ENCODE results near the gene MADCAM1. TPM values are rescaled to one million over a fixed set of nuclear protein-coding genes. Genes with fewer than 3 reads are reported as not detected.

MADCAM1 gene
- total RNA-seq, 2 experiments from 2014 or later: 0.21 TPM; not detected in 1

- no peak for DNase-seq
- Mint-ChIP-seq H3K27ac (no peak within 1 kb of the TSS), H3K4me1 (peaks cover 4% of the 10 kb centered on the region), H3K4me3 (peak within 1 kb of the TSS; percentile 59), H3K36me3 (no peaks in the 10 kb centered on the region), H3K27me3 (peaks cover 23% of the 10 kb centered on the region), H3K9me3 (peaks cover 2% of the 10 kb centered on the region)
These were observed 35.2 kb upstream of the MADCAM1 start, which contains the start of gene SHC2 for GRCh38 chr19:460877-461720. Gene SHC2 (minus strand): TSS chr19:461033. CDS start chr19:460996, 37 bp downstream.

- H3K9me3 Mint-ChIP-seq: peaks cover 2% of the 10 kb centered on the region
- DNase-seq: no peak
- no peak overlapping the region for H3K27ac Mint-ChIP-seq
- H3K4me3 Mint-ChIP-seq: peak overlapping the region; percentile 59
- H3K36me3 Mint-ChIP-seq: no peaks in the 10 kb centered on the region
- peaks cover 4% of the 10 kb centered on the region for H3K4me1 Mint-ChIP-seq
- peaks cover 23% of the 10 kb centered on the region for H3K27me3 Mint-ChIP-seq
These were observed 34.4 kb upstream of the MADCAM1 start for GRCh38 chr19:461721-462551.

- H3K36me3 Mint-ChIP-seq: no peaks in the 10 kb centered on the region
- H3K9me3 Mint-ChIP-seq: peaks cover 2% of the 10 kb centered on the region
- no peak overlapping the region for H3K27ac Mint-ChIP-seq
- peaks cover 23% of the 10 kb centered on the region for H3K27me3 Mint-ChIP-seq
- H3K4me3 Mint-ChIP-seq: no peak overlapping the region
- no peak for DNase-seq
- H3K4me1 Mint-ChIP-seq: peaks cover 4% of the 10 kb centered on the region
These were observed 32.6 kb upstream of the MADCAM1 start for GRCh38 chr19:463483-464207.

GRCh38 chr19:464208-464545 lies 32.1 kb upstream of the MADCAM1 start:
- H3K9me3 Mint-ChIP-seq: peaks cover 2% of the 10 kb centered on the region
- no peaks in the 10 kb centered on the region for H3K36me3 Mint-ChIP-seq
- no peak for DNase-seq
- peaks cover 4% of the 10 kb centered on the region for H3K4me1 Mint-ChIP-seq
- H3K4me3 Mint-ChIP-seq: no peak overlapping the region
- no peak overlapping the region for H3K27ac Mint-ChIP-seq
- peaks cover 23% of the 10 kb centered on the region for H3K27me3 Mint-ChIP-seq

- Mint-ChIP-seq H3K4me3 (no peak overlapping the region), H3K27me3 (peaks cover 17% of the 10 kb centered on the region), H3K36me3 (no peaks in the 10 kb centered on the region), H3K4me1 (no peaks in the 10 kb centered on the region), H3K9me3 (peaks cover 2% of the 10 kb centered on the region), H3K27ac (no peak overlapping the region)
- no peak for DNase-seq
These were observed 31.1 kb upstream of the MADCAM1 start for GRCh38 chr19:465056-465816.

GRCh38 chr19:467554-467953 lies 28.7 kb upstream of the MADCAM1 start:
- H3K27ac Mint-ChIP-seq: no peak overlapping the region

GRCh38 chr19:468587-469256 lies 27.6 kb upstream of the MADCAM1 start:
- no peak overlapping the region for H3K27ac Mint-ChIP-seq
- H3K36me3 Mint-ChIP-seq: no peaks in the 10 kb centered on the region
- no peaks in the 10 kb centered on the region for H3K4me1 Mint-ChIP-seq
- H3K4me3 Mint-ChIP-seq: no peak overlapping the region
- H3K27me3 Mint-ChIP-seq: no peaks in the 10 kb centered on the region
- H3K9me3 Mint-ChIP-seq: peaks cover 2% of the 10 kb centered on the region
- DNase-seq: no peak

More at GRCh38 chr19:467554-467953, 28.7 kb upstream of the MADCAM1 start:
- Mint-ChIP-seq H3K4me1 (no peaks in the 10 kb centered on the region), H3K36me3 (no peaks in the 10 kb centered on the region), H3K27me3 (peaks cover 6% of the 10 kb centered on the region), H3K4me3 (no peak overlapping the region), H3K9me3 (peaks cover 2% of the 10 kb centered on the region)
- DNase-seq: no peak

GRCh38 chr19:469833-470232 lies 26.5 kb upstream of the MADCAM1 start:
- H3K36me3 Mint-ChIP-seq: no peaks in the 10 kb centered on the region
- no peaks in the 10 kb centered on the region for H3K9me3 Mint-ChIP-seq
- DNase-seq: no peak
- H3K4me3 Mint-ChIP-seq: no peak overlapping the region
- no peaks in the 10 kb centered on the region for H3K4me1 Mint-ChIP-seq
- H3K27ac Mint-ChIP-seq: no peak overlapping the region
- no peaks in the 10 kb centered on the region for H3K27me3 Mint-ChIP-seq

- Mint-ChIP-seq H3K27me3 (peaks cover 5% of the 10 kb centered on the region), H3K9me3 (no peaks in the 10 kb centered on the region), H3K36me3 (no peaks in the 10 kb centered on the region), H3K27ac (no peak overlapping the region), H3K4me1 (no peaks in the 10 kb centered on the region), H3K4me3 (no peak overlapping the region)
- no peak for DNase-seq
These were observed 25.6 kb upstream of the MADCAM1 start for GRCh38 chr19:470701-471100.

- Mint-ChIP-seq H3K4me3 (no peak overlapping the region), H3K9me3 (no peaks in the 10 kb centered on the region), H3K27me3 (peaks cover 5% of the 10 kb centered on the region), H3K36me3 (no peaks in the 10 kb centered on the region), H3K4me1 (no peaks in the 10 kb centered on the region), H3K27ac (no peak overlapping the region)
- DNase-seq: no peak
These were observed 24.1 kb upstream of the MADCAM1 start for GRCh38 chr19:472005-472858.

- H3K27me3 Mint-ChIP-seq: peaks cover 9% of the 10 kb centered on the region
- no peak overlapping the region for H3K27ac Mint-ChIP-seq
- H3K4me1 Mint-ChIP-seq: no peaks in the 10 kb centered on the region
- H3K36me3 Mint-ChIP-seq: no peaks in the 10 kb centered on the region
- DNase-seq: no peak
- H3K4me3 Mint-ChIP-seq: no peak overlapping the region
- no peaks in the 10 kb centered on the region for H3K9me3 Mint-ChIP-seq
These were observed 21.9 kb upstream of the MADCAM1 start for GRCh38 chr19:474126-475078.

GRCh38 chr19:475360-475759 lies 20.9 kb upstream of the MADCAM1 start:
- peaks cover 6% of the 10 kb centered on the region for H3K9me3 Mint-ChIP-seq
- peaks cover 6% of the 10 kb centered on the region for H3K4me1 Mint-ChIP-seq
- H3K27ac Mint-ChIP-seq: no peak overlapping the region
- H3K36me3 Mint-ChIP-seq: peaks cover 6% of the 10 kb centered on the region
- DNase-seq: no peak
- no peak overlapping the region for H3K4me3 Mint-ChIP-seq
- H3K27me3 Mint-ChIP-seq: peaks cover 18% of the 10 kb centered on the region

Measured in activated naive CD8-positive, alpha-beta T cell treated with anti-CD3 and anti-CD28 coated beads for 36 hours (primary cell).